Activated CD8-positive, alpha-beta memory T cell treated with anti-CD3 and anti-CD28 coated beads for 36 hours (primary cell): ENCODE data around the gene TOB2. TPM values are rescaled to one million over a fixed set of nuclear protein-coding genes. Genes with fewer than 3 reads are reported as not detected.
"Not testable (repeated sequence)": the region's sequence is repeated elsewhere in the genome, so short reads cannot be mapped to it uniquely, and the experiment has no call there.

ENCODE experiments used
- CTCF ChIA-PET: fragments of 350-600 bp; sonication (Branson Sonifier 250); formaldehyde crosslinking; loops from one replicate; lab custom pipeline; 2021; ENCODE audit warnings: antibody characterized with exemption; lab: Charles Lee
- POLR2A ChIA-PET: fragments of 350-600 bp; sonication (Branson Sonifier 250); formaldehyde crosslinking; loops from one replicate; lab custom pipeline; 2021; ENCODE audit warnings: antibody characterized with exemption; lab: Charles Lee
- total RNA-seq, 2 experiments: library from RNA; stranded (reverse); gene quantifications; one replicate each; pipeline ENCODE4 v1.2.3, GENCODE V29; 2021

The TOB2 gene
- total RNA-seq, 2 experiments from 2014 or later, result 48.9 to 52.8 TPM

- CTCF ChIA-PET, result interaction anchor here (0.6 kb wide), 1 partner anchor 190 kb away, joined by 3 read pairs; no protein-coding TSS in a partner anchor
- POLR2A ChIA-PET, result interaction anchor here (0.7 kb wide), 1 partner anchor 173 kb away, joined by 5 read pairs; no protein-coding TSS in a partner anchor
Observed at GRCh38 chr22:41440511-41440910, 6.1 kb downstream of the TOB2 start.

DNA sequence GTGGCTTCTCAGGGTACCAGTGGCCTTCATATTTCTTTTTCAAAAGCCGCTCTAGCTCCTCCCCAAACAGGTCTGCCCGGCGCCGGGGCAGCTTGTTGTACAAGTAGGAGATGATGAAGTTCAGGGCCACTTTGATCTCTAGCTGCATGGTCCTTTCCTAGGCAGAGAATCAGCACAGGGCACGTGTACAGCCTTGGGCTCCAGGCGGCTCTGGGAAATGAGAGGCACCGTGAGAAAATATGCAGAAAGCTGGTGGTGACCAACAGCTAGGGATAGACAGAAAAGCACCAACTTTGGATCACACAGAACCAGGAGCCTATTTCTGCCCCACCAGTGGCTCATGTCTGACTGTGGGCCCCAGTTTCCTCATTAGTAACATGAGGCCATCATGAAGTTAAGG lies 9.4 kb downstream of the TOB2 start:
- POLR2A ChIA-PET, result interaction anchor here (1.9 kb wide), 1 partner anchor 9 kb away, joined by 8 read pairs; the partner anchor contains the start of gene TOB2
- CTCF ChIA-PET, result no interaction called here

GRCh38 chr22:41436322-41437113 lies 10.1 kb downstream of the TOB2 start:
- ChIA-PET CTCF (no interaction called here), POLR2A (interaction anchor here (1.2 to 1.9 kb wide), 2 partner anchors 10 to 32 kb away, joined by 5 to 8 read pairs; partner anchors contain the start of genes ACO2, PHF5A and TOB2)

DNA sequence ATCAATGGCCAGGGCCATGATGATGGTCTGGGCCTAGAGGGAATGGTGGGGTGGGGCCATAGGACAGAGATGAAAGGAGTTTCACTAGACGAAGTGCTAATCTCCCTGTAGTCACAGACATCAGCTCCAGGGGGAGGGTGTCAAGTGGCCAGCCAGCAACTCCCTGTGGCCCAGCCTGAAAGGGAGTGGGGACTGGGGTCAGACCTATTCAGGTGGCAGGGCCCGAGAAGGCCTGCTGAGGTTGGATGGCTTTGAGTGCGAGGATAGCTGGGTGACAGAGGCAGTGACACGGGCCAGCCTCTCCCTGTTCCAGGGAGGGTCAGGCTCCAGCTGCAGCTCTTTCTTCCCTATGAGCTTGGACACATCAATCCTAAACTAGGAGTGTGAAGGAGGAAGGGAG lies 11.0 kb downstream of the TOB2 start:
- POLR2A ChIA-PET, result interaction anchor here (1.2 kb wide), 1 partner anchor 33 kb away, joined by 5 read pairs; the partner anchor contains the start of genes ACO2 and PHF5A
- CTCF ChIA-PET, result no interaction called here

DNA sequence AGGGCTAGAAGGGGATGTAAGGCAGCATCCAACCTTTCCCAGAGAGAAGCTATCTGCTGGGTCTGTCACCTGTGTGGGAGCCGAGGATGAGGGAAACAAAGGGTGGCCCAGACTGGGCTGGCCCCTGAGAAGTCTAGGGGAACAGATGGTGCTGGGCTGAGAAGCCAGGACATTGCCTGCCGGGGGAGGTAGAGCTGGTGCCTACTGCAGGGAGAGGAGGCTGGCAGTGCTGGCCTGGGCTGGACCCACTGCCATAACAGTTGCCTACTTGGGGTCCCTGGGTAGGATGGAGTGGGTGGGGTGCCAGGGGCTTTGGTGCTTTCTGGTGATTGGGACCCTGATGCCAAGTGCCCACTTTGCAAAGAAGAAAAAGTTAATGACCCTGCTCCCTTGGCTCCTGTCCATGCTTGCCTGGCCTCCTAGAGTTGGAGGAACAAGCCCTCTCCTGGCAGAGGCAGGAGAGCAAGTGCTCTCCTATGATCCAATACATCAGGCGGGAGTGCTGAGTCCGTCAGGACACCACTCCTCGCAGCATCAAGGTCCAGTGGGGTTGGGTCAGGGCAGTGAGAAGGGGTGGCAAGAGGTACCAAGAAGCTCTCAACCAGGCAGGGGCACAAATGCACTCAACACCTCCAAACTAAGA lies 12.1 kb downstream of the TOB2 start:
- CTCF ChIA-PET, POLR2A ChIA-PET: not testable (repeated sequence)

DNA sequence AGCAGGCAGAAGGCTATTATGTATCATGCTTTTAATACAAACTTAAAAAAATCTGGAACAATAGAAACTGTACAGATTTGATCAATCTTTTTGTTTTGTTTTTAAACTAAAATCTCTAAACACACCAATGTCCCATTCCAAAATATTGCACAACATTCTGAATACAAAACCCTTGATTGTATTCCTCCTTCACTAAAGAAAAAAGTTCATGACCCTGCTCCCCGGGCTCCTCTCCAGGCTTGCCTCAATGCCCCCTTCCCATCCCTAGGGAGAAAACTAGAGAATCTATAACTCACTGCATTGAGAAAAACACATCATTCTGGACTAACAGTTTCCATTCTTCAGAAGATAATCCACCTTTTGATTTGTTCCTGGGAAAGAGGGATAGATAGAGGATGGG lies 13.1 kb downstream of the TOB2 start:
- POLR2A ChIA-PET, CTCF ChIA-PET: not testable (repeated sequence)

- ChIA-PET POLR2A (no interaction called here), CTCF (no interaction called here)
Observed at GRCh38 chr22:41431656-41432055, 14.9 kb downstream of the TOB2 start.

GRCh38 chr22:41429951-41430332 lies 16.7 kb downstream of the TOB2 start:
- CTCF ChIA-PET, result no interaction called here
- POLR2A ChIA-PET, result no interaction called here

GRCh38 chr22:41429232-41429950 lies 17.2 kb downstream of the TOB2 start:
- ChIA-PET CTCF (interaction anchor here (2.0 kb wide), 1 partner anchor 88 kb away, joined by 7 read pairs; no protein-coding TSS in a partner anchor), POLR2A (interaction anchor here (0.6 to 0.7 kb wide), 4 partner anchors 18 to 407 kb away, joined by 3 to 5 read pairs (median 4); no protein-coding TSS in a partner anchor)

GRCh38 chr22:41425660-41426365 lies 20.8 kb downstream of the TOB2 start:
- CTCF ChIA-PET, result interaction anchor here (0.7 to 1.5 kb wide), 4 partner anchors 21 to 53 kb away, joined by 3 to 4 read pairs (median 4); partner anchors contain the start of gene TOB2
- POLR2A ChIA-PET, result no interaction called here

GRCh38 chr22:41418717-41419116 lies 27.9 kb downstream of the TOB2 start:
- POLR2A ChIA-PET, result no interaction called here

GRCh38 chr22:41417622-41418390 lies 28.8 kb downstream of the TOB2 start:
- ChIA-PET POLR2A (no interaction called here), CTCF (interaction anchor here (1.1 kb wide), 1 partner anchor 109 kb away, joined by 3 read pairs; no protein-coding TSS in a partner anchor)

More at GRCh38 chr22:41418717-41419116, 27.9 kb downstream of the TOB2 start:
- CTCF ChIA-PET, result no interaction called here

GRCh38 chr22:41415554-41415953 lies 31.0 kb downstream of the TOB2 start:
- ChIA-PET CTCF (interaction anchor here (0.6 kb wide), 1 partner anchor 307 kb away, joined by 3 read pairs; no protein-coding TSS in a partner anchor), POLR2A (no interaction called here)

GRCh38 chr22:41411021-41411851 lies 35.4 kb downstream of the TOB2 start:
- POLR2A ChIA-PET, result interaction anchor here (0.5 to 1.1 kb wide), 2 partner anchors 13 to 127 kb away, joined by 3 to 4 read pairs; no protein-coding TSS in a partner anchor
- CTCF ChIA-PET, result interaction anchor here (0.9 to 1.9 kb wide), 3 partner anchors 17 to 115 kb away, joined by 3 to 7 read pairs (median 3); no protein-coding TSS in a partner anchor

GRCh38 chr22:41410311-41410751 lies 36.3 kb downstream of the TOB2 start:
- CTCF ChIA-PET, result interaction anchor here (1.5 to 1.9 kb wide), 3 partner anchors 107 to 116 kb away, joined by 6 to 7 read pairs (median 7); no protein-coding TSS in a partner anchor
- POLR2A ChIA-PET, result interaction anchor here (0.5 kb wide), 1 partner anchor 90 kb away, joined by 4 read pairs; no protein-coding TSS in a partner anchor

DNA sequence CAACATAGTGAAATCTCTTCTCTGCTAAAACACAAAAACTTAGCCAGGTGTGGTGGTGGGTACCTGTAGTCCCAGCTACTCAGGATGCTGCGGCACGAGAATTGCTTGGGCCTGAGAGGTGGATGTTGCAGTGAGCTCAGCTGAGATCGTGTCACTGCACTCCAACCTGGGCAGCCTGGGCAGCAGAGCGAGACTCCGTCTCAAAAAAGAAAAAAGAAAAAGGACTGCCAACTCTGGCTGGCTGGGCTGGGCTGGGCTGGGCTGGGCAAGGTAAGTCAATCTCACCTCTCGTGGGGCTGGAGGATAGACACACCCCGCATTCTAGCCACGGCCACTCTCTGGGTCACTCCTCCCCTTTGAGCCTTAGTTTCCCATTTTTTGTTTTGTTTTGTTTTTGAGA lies 37.9 kb downstream of the TOB2 start:
- ChIA-PET POLR2A (interaction anchor here (0.6 kb wide), 2 partner anchors 116 to 118 kb away, joined by 4 to 7 read pairs; no protein-coding TSS in a partner anchor), CTCF (interaction anchor here (0.7 kb wide), 1 partner anchor 393 kb away, joined by 3 read pairs; no protein-coding TSS in a partner anchor)
